Measurements from ENCODE around the gene SSTR4.

The SSTR4 gene

GRCh38 chr20:23069108-23069507 lies 34.0 kb downstream of the SSTR4 start:
- no peaks in the 10 kb centered on the region for H3K27me3 ChIP-seq (ENCODE audit: insufficient read depth, low read length)
- no peak overlapping the region for H2AFZ ChIP-seq (ENCODE audit: low read depth, low read length)
- no peaks in the 10 kb centered on the region for H3K9me3 ChIP-seq (ENCODE audit: low read length)
- H3K4me1 ChIP-seq (ENCODE audit: insufficient read depth, low read length): no peaks in the 10 kb centered on the region
- H3K4me3 ChIP-seq (ENCODE audit: low read length): no peak overlapping the region
- H3K36me3 ChIP-seq (ENCODE audit: insufficient read depth, low read length): no peaks in the 10 kb centered on the region

GRCh38 chr20:23071398-23071797 lies 36.3 kb downstream of the SSTR4 start:
- no peak overlapping the region for H3K4me3 ChIP-seq (ENCODE audit: low read length)
- H2AFZ ChIP-seq (ENCODE audit: low read depth, low read length): no peak overlapping the region
- H3K9me3 ChIP-seq (ENCODE audit: low read length): no peaks in the 10 kb centered on the region
- no peaks in the 10 kb centered on the region for H3K27me3 ChIP-seq (ENCODE audit: insufficient read depth, low read length)
- H3K36me3 ChIP-seq (ENCODE audit: insufficient read depth, low read length): no peaks in the 10 kb centered on the region
- no peaks in the 10 kb centered on the region for H3K4me1 ChIP-seq (ENCODE audit: insufficient read depth, low read length)

GRCh38 chr20:23071996-23072395 lies 36.9 kb downstream of the SSTR4 start:
- H3K4me1 ChIP-seq (ENCODE audit: insufficient read depth, low read length): no peaks in the 10 kb centered on the region
- H3K4me3 ChIP-seq (ENCODE audit: low read length): no peak overlapping the region
- no peaks in the 10 kb centered on the region for H3K27me3 ChIP-seq (ENCODE audit: insufficient read depth, low read length)
- H2AFZ ChIP-seq (ENCODE audit: low read depth, low read length): no peak overlapping the region
- H3K9me3 ChIP-seq (ENCODE audit: low read length): no peaks in the 10 kb centered on the region
- no peaks in the 10 kb centered on the region for H3K36me3 ChIP-seq (ENCODE audit: insufficient read depth, low read length)

DNA sequence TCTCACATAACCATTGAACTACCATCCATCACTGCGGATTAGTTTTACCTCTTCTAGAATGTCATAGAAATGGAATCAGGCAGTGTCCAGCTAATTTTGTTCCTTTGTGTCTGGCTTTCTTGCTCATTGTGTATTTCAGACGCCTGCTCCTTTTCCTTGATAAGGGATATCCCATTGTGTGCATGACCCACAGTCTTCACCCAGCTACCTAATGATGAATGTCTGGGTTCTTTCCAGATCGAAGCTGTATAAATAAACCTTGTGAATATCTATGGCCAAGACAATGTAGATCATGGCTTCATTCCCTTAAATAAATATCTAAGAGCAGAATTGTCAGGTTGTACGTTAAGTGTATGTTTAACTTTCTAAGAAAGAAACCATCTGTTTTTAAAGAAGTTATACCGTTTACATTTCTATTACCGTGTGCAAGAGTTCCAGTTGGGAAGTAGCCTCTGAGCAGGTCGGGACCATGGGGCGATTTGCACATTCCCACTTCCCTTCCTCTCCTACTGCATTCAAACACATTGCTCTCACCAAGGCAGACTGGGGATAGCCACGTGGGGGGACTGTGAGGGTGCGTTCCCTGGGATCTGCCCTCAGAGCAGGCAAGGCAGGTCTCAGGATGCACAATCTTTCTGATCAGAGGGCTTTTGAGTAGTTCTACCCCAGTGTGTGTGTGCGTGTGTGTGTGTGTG lies 37.9 kb downstream of the SSTR4 start:
- Histone ChIP-seq H3K4me3 (ENCODE audit: low read length) (no peak overlapping the region), H2AFZ (ENCODE audit: low read depth, low read length) (no peak overlapping the region), H3K36me3 (ENCODE audit: insufficient read depth, low read length) (no peaks in the 10 kb centered on the region), H3K9me3 (ENCODE audit: low read length) (no peaks in the 10 kb centered on the region), H3K27me3 (ENCODE audit: insufficient read depth, low read length) (no peaks in the 10 kb centered on the region), H3K4me1 (ENCODE audit: insufficient read depth, low read length) (no peaks in the 10 kb centered on the region)

DNA sequence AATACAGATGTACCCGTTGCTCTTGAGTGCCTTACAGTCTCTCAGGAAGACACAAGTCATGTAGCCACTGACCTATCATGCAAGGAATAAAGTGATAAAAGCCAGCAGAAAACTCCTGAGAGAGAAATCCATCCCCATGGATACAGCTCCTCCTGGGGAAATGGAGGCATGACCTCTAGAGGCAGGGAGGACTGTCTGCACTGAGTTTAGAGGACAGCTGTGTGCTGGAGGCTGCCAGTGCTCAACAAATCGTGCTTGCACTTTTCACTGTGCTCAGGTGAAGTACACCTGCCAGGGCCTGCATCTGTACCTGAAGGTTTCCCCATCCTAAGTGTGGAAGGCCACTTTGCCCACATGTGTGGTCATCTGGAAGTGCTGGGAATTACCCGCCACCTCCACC lies 38.9 kb downstream of the SSTR4 start:
- no peaks in the 10 kb centered on the region for H3K4me1 ChIP-seq (ENCODE audit: insufficient read depth, low read length)

GRCh38 chr20:23077277-23077676 lies 42.2 kb downstream of the SSTR4 start:
- H2AFZ ChIP-seq (ENCODE audit: low read depth, low read length): no peak overlapping the region
- no peak overlapping the region for H3K4me3 ChIP-seq (ENCODE audit: low read length)
- no peaks in the 10 kb centered on the region for H3K4me1 ChIP-seq (ENCODE audit: insufficient read depth, low read length)
- H3K27me3 ChIP-seq (ENCODE audit: insufficient read depth, low read length): no peaks in the 10 kb centered on the region
- H3K36me3 ChIP-seq (ENCODE audit: insufficient read depth, low read length): no peaks in the 10 kb centered on the region
- H3K9me3 ChIP-seq (ENCODE audit: low read length): no peaks in the 10 kb centered on the region

More for the DNA sequence above, 38.9 kb downstream of the SSTR4 start:
- Histone ChIP-seq H3K36me3 (ENCODE audit: insufficient read depth, low read length) (no peaks in the 10 kb centered on the region), H3K9me3 (ENCODE audit: low read length) (no peaks in the 10 kb centered on the region), H3K4me3 (ENCODE audit: low read length) (no peak overlapping the region), H2AFZ (ENCODE audit: low read depth, low read length) (no peak overlapping the region), H3K27me3 (ENCODE audit: insufficient read depth, low read length) (no peaks in the 10 kb centered on the region)

DNA sequence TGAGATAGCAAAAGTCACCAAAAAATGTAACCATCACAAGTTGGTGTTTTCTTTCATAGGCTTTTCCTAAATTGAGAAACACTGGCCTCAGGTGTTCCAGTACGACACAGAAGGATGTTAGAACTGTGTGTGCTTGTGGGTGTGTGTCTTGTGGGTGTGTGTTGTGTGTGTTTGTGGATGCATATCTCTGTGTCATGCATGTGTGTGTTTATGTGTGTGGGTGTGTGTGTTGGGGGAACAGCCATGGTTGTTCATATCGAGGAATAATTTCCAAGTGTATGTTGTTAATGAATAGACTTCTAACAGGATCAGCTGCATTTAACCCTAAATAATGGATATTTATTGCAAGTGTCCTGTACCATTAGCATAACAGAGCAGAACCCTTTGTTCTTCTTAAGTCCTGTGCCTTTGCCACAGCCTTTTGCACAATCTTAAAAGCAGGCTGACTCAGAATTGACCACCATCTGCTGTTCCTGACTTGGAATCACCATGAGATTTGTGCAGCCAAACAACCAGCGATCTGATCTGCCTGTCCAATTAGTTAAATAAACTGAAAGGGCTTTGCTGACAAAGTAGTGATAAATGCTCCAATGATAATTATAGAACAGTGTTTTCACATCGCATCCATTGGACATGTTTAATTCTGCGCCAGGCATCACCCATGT lies 43.4 kb downstream of the SSTR4 start:
- H3K27me3 ChIP-seq (ENCODE audit: insufficient read depth, low read length): no peaks in the 10 kb centered on the region
- no peaks in the 10 kb centered on the region for H3K36me3 ChIP-seq (ENCODE audit: insufficient read depth, low read length)
- no peaks in the 10 kb centered on the region for H3K4me1 ChIP-seq (ENCODE audit: insufficient read depth, low read length)
- no peaks in the 10 kb centered on the region for H3K9me3 ChIP-seq (ENCODE audit: low read length)
- no peak overlapping the region for H3K4me3 ChIP-seq (ENCODE audit: low read length)
- H2AFZ ChIP-seq (ENCODE audit: low read depth, low read length): no peak overlapping the region

- H3K9me3 ChIP-seq (ENCODE audit: low read length): no peaks in the 10 kb centered on the region
- no peaks in the 10 kb centered on the region for H3K4me1 ChIP-seq (ENCODE audit: insufficient read depth, low read length)
- no peaks in the 10 kb centered on the region for H3K27me3 ChIP-seq (ENCODE audit: insufficient read depth, low read length)
- no peak overlapping the region for H2AFZ ChIP-seq (ENCODE audit: low read depth, low read length)
- H3K4me3 ChIP-seq (ENCODE audit: low read length): no peak overlapping the region
- H3K36me3 ChIP-seq (ENCODE audit: insufficient read depth, low read length): no peaks in the 10 kb centered on the region
Measured at GRCh38 chr20:23079016-23079351, 43.9 kb downstream of the SSTR4 start.

DNA sequence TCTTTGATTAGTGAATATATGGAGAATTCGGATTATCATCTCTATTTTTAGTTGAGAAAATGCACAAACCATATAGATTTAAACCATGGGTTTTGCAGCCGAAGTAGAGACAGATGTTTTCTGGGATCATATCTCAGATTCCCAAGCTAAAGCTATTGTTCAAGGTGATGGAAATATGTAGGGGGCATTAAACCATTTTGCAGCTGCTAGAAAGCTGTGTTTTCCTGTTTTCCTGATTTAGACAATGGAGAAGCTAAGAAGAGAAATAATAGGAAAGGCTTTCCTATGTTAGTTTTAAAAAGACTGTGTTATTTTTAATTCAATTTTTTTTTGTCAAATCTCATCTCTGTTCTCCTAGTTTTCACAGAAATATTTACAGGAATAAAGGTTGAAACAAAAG lies 44.8 kb downstream of the SSTR4 start:
- H3K4me3 ChIP-seq (ENCODE audit: low read length): no peak overlapping the region
- H3K27me3 ChIP-seq (ENCODE audit: insufficient read depth, low read length): no peaks in the 10 kb centered on the region
- H3K36me3 ChIP-seq (ENCODE audit: insufficient read depth, low read length): no peaks in the 10 kb centered on the region
- no peak overlapping the region for H2AFZ ChIP-seq (ENCODE audit: low read depth, low read length)
- H3K9me3 ChIP-seq (ENCODE audit: low read length): no peaks in the 10 kb centered on the region
- H3K4me1 ChIP-seq (ENCODE audit: insufficient read depth, low read length): no peaks in the 10 kb centered on the region

- H3K9me3 ChIP-seq (ENCODE audit: low read length): no peaks in the 10 kb centered on the region
- H3K36me3 ChIP-seq (ENCODE audit: insufficient read depth, low read length): no peaks in the 10 kb centered on the region
- H3K4me1 ChIP-seq (ENCODE audit: insufficient read depth, low read length): no peaks in the 10 kb centered on the region
- no peak overlapping the region for H3K4me3 ChIP-seq (ENCODE audit: low read length)
- H3K27me3 ChIP-seq (ENCODE audit: insufficient read depth, low read length): no peaks in the 10 kb centered on the region
- no peak overlapping the region for H2AFZ ChIP-seq (ENCODE audit: low read depth, low read length)
Measured at GRCh38 chr20:23080521-23080920, 45.4 kb downstream of the SSTR4 start.

- no peak overlapping the region for H3K4me3 ChIP-seq (ENCODE audit: low read length)
- H3K36me3 ChIP-seq (ENCODE audit: insufficient read depth, low read length): no peaks in the 10 kb centered on the region
- H3K27me3 ChIP-seq (ENCODE audit: insufficient read depth, low read length): no peaks in the 10 kb centered on the region
- no peak overlapping the region for H2AFZ ChIP-seq (ENCODE audit: low read depth, low read length)
- H3K9me3 ChIP-seq (ENCODE audit: low read length): no peaks in the 10 kb centered on the region
- no peaks in the 10 kb centered on the region for H3K4me1 ChIP-seq (ENCODE audit: insufficient read depth, low read length)
Measured at GRCh38 chr20:23081263-23081819, 46.2 kb downstream of the SSTR4 start.

GRCh38 chr20:23082846-23083552 lies 47.9 kb downstream of the SSTR4 start:
- no peaks in the 10 kb centered on the region for H3K4me1 ChIP-seq (ENCODE audit: insufficient read depth, low read length)

DNA sequence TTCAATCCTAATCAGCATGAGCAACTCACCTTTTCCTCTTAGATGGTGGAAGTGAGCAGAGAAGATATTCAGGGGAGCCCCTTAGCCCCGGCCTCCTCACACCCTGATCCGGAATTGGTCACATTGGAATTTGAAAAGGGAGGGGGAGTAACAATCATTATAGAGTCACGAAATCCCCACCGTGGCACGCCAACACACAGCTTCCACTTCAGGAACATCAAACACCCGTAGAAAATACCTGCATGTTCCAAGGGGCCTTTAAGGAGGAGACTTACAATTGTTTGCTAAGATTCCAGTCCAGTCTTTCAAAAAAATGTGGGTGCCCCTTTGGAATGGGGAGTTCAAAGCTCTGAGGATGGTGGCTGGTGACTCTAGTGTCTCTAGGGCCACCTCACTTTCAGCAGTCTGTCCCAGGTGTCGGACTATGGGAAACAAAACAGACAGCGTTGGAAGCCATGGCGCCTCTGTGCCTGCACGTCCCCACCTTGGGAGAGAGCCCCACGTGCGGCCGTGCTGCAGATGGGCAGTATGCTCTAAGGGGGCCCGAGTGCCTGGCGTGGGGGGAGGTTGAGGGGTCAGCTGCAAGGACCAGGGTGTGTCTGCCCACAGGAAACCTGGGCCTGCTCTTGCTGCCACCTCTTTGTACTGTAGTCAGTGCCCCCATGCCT lies 48.6 kb downstream of the SSTR4 start:
- H3K9me3 ChIP-seq (ENCODE audit: low read length): no peaks in the 10 kb centered on the region
- H3K36me3 ChIP-seq (ENCODE audit: insufficient read depth, low read length): no peaks in the 10 kb centered on the region
- H3K27me3 ChIP-seq (ENCODE audit: insufficient read depth, low read length): no peaks in the 10 kb centered on the region
- H3K4me3 ChIP-seq (ENCODE audit: low read length): no peak overlapping the region
- H3K4me1 ChIP-seq (ENCODE audit: insufficient read depth, low read length): no peaks in the 10 kb centered on the region
- no peak overlapping the region for H2AFZ ChIP-seq (ENCODE audit: low read depth, low read length)

More at GRCh38 chr20:23082846-23083552, 47.9 kb downstream of the SSTR4 start:
- Histone ChIP-seq H2AFZ (ENCODE audit: low read depth, low read length) (no peak overlapping the region), H3K9me3 (ENCODE audit: low read length) (no peaks in the 10 kb centered on the region), H3K27me3 (ENCODE audit: insufficient read depth, low read length) (no peaks in the 10 kb centered on the region), H3K36me3 (ENCODE audit: insufficient read depth, low read length) (no peaks in the 10 kb centered on the region), H3K4me3 (ENCODE audit: low read length) (no peak overlapping the region)
